ENCODE measurements around the gene AVPR1B. TPM values are rescaled to one million over a fixed set of nuclear protein-coding genes. Genes with fewer than 3 reads are reported as not detected.

The AVPR1B gene
- polyA plus RNA-seq, 2 of the 4 experiments (the other 2 are of a cell fraction), result not detected

- DNase-seq (ENCODE audit: low read depth in 1 of 2, low spot score in 1 of 2), result no peak
- ChIA-PET CTCF (interaction anchor here (0.8 to 1.7 kb wide), 2 partner anchors 63 to 175 kb away, joined by 3 to 4 read pairs; no protein-coding TSS in a partner anchor), POLR2A (no interaction called here)
- H3K27ac ChIP-seq, result no peak overlapping the region
- 53% methylated on average over 7 of the region's 7 CpGs for WGBS (ENCODE audit: missing lambda C conversion rate)
- no peak overlapping the region for H3K4me3 ChIP-seq
- no peak overlapping the region for H3K4me2 ChIP-seq
- no peak for ATAC-seq
- FAIRE-seq, result no peak
- TF ChIP-seq PHF8 (IDR thresholded peaks at IDR 0.05; ENCODE audit: borderline replicate concordance, low read depth) (no peak), SREBF2 (IDR thresholded peaks at IDR 0.05) (no peak), MAZ (IDR thresholded peaks at IDR 0.05; ENCODE audit: borderline replicate concordance, low read depth, low read length) (no peak), GATA3 (IDR thresholded peaks at IDR 0.05; ENCODE audit: borderline replicate concordance) (no peak), SMC3 (IDR thresholded peaks at IDR 0.05) (no peak), MAFK (IDR thresholded peaks at IDR 0.05; ENCODE audit: partially characterized antibody) (no peak)
- TF ChIP-seq, protein P1, sequence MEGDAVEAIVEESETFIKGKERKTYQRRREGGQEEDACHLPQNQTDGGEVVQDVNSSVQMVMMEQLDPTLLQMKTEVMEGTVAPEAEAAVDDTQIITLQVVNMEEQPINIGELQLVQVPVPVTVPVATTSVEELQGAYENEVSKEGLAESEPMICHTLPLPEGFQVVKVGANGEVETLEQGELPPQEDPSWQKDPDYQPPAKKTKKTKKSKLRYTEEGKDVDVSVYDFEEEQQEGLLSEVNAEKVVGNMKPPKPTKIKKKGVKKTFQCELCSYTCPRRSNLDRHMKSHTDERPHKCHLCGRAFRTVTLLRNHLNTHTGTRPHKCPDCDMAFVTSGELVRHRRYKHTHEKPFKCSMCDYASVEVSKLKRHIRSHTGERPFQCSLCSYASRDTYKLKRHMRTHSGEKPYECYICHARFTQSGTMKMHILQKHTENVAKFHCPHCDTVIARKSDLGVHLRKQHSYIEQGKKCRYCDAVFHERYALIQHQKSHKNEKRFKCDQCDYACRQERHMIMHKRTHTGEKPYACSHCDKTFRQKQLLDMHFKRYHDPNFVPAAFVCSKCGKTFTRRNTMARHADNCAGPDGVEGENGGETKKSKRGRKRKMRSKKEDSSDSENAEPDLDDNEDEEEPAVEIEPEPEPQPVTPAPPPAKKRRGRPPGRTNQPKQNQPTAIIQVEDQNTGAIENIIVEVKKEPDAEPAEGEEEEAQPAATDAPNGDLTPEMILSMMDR (IDR thresholded peaks at IDR 0.05), result no peak
- no peaks in the 10 kb centered on the region for H3K9me3 ChIP-seq
- no peaks in the 10 kb centered on the region for H3K4me1 ChIP-seq
Measured at GRCh38 chr1:206094024-206094423, 23.2 kb downstream of the AVPR1B start.

- ChIA-PET CTCF (interaction anchor here (0.6 to 2.4 kb wide), 3 partner anchors 17 to 431 kb away, joined by 3 to 10 read pairs (median 3); no protein-coding TSS in a partner anchor), POLR2A (no interaction called here)
- no peak for TF ChIP-seq HEYL (CRISPR knock-in tag; IDR thresholded peaks at IDR 0.05)
- TF ChIP-seq MAZ (IDR thresholded peaks at IDR 0.05; ENCODE audit: borderline replicate concordance, low read depth, low read length), result no peak
- no peak for TF ChIP-seq HOXB13 (CRISPR knock-in tag; IDR thresholded peaks at IDR 0.05; ENCODE audit: low read depth)
- TF ChIP-seq KDM5A (IDR thresholded peaks at IDR 0.05), result no peak
- TF ChIP-seq EHF (CRISPR knock-in tag; IDR thresholded peaks at IDR 0.05), result no peak
- TF ChIP-seq, protein P2, sequence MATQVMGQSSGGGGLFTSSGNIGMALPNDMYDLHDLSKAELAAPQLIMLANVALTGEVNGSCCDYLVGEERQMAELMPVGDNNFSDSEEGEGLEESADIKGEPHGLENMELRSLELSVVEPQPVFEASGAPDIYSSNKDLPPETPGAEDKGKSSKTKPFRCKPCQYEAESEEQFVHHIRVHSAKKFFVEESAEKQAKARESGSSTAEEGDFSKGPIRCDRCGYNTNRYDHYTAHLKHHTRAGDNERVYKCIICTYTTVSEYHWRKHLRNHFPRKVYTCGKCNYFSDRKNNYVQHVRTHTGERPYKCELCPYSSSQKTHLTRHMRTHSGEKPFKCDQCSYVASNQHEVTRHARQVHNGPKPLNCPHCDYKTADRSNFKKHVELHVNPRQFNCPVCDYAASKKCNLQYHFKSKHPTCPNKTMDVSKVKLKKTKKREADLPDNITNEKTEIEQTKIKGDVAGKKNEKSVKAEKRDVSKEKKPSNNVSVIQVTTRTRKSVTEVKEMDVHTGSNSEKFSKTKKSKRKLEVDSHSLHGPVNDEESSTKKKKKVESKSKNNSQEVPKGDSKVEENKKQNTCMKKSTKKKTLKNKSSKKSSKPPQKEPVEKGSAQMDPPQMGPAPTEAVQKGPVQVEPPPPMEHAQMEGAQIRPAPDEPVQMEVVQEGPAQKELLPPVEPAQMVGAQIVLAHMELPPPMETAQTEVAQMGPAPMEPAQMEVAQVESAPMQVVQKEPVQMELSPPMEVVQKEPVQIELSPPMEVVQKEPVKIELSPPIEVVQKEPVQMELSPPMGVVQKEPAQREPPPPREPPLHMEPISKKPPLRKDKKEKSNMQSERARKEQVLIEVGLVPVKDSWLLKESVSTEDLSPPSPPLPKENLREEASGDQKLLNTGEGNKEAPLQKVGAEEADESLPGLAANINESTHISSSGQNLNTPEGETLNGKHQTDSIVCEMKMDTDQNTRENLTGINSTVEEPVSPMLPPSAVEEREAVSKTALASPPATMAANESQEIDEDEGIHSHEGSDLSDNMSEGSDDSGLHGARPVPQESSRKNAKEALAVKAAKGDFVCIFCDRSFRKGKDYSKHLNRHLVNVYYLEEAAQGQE (IDR thresholded peaks at IDR 0.05), result no peak
- TF ChIP-seq, protein P3, sequence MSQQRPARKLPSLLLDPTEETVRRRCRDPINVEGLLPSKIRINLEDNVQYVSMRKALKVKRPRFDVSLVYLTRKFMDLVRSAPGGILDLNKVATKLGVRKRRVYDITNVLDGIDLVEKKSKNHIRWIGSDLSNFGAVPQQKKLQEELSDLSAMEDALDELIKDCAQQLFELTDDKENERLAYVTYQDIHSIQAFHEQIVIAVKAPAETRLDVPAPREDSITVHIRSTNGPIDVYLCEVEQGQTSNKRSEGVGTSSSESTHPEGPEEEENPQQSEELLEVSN (IDR thresholded peaks at IDR 0.05; ENCODE audit: borderline replicate concordance, low read depth), result no peak
- no peak for TF ChIP-seq KDM1A (IDR thresholded peaks at IDR 0.05; ENCODE audit: low read depth)
- TF ChIP-seq HOXB5 (CRISPR knock-in tag; IDR thresholded peaks at IDR 0.05), result no peak
- no peak for TF ChIP-seq POLR2A (IDR thresholded peaks at IDR 0.05; ENCODE audit: low read length)
- TF ChIP-seq FOSB (CRISPR knock-in tag; IDR thresholded peaks at IDR 0.05), result no peak
- TF ChIP-seq NFE2L2 (conservative IDR thresholded peaks at IDR 0.05; ENCODE audit: low read length), result no peak
- TF ChIP-seq EP300 (IDR thresholded peaks at IDR 0.05), result no peak
- no peak for TF ChIP-seq MAX (IDR thresholded peaks at IDR 0.05)
- H3K27ac ChIP-seq, result no peak overlapping the region
- no peak for DNase-seq (ENCODE audit: low read depth in 1 of 2, low spot score in 1 of 2)
- no peak overlapping the region for H3K4me2 ChIP-seq
- 42% methylated on average over 3 of the region's 3 CpGs for WGBS (ENCODE audit: missing lambda C conversion rate)
- H3K4me1 ChIP-seq, result no peaks in the 10 kb centered on the region
- FAIRE-seq, result no peak
- no peak for ATAC-seq
- H3K4me3 ChIP-seq, result no peak overlapping the region
- H3K9me3 ChIP-seq, result no peaks in the 10 kb centered on the region
Measured at GRCh38 chr1:206089341-206089740, 27.8 kb downstream of the AVPR1B start.
